T-helper 9 cell (primary cell): ENCODE results near the gene SFTPB.
A peak's percentile ranks its signal among the peaks of the same experiment; 100 is the strongest.
"Not testable (repeated sequence)": the region's sequence is repeated elsewhere in the genome, so short reads cannot be mapped to it uniquely, and the experiment has no call there.

Experiments
- DNase-seq: peaks from one replicate; pipeline ENCODE4 v3.0.0-alpha.2; 2020
- total RNA-seq, 2 donors: gene quantifications; one replicate each; lab custom pipeline; 2026; lab: John Stamatoyannopoulos, UW

Gene SFTPB
- 0 reads per million in 2 donors for total RNA-seq

- no peak for DNase-seq
Measured at GRCh38 chr2:85668009-85668856, at the start of gene SFTPB. SFTPB (minus strand) TSS chr2:85668199; CDS start chr2:85668183, 16 bp downstream.

GRCh38 chr2:85717308-85718008, 49.5 kb upstream of the SFTPB start:
- no peak for DNase-seq

- no peak for DNase-seq
Measured at GRCh38 chr2:85716346-85716914, 48.4 kb upstream of the SFTPB start.

GRCh38 chr2:85714841-85715240, 46.8 kb upstream of the SFTPB start:
- DNase-seq, result no peak

GRCh38 chr2:85714421-85714820, 46.4 kb upstream of the SFTPB start:
- DNase-seq, result not testable (repeated sequence)

- no peak for DNase-seq
Measured at GRCh38 chr2:85713836-85714235, 45.8 kb upstream of the SFTPB start.

GRCh38 chr2:85712849-85713612, 45.0 kb upstream of the SFTPB start:
- no peak for DNase-seq

GRCh38 chr2:85712336-85712735, 44.3 kb upstream of the SFTPB start:
- DNase-seq, result no peak

GRCh38 chr2:85711578-85712060, 43.6 kb upstream of the SFTPB start:
- no peak for DNase-seq

GRCh38 chr2:85710687-85711577, 42.9 kb upstream of the SFTPB start:
- DNase-seq, result no peak

- DNase-seq, result no peak
Measured at GRCh38 chr2:85709401-85709811, 41.4 kb upstream of the SFTPB start.

- DNase-seq, result no peak
Measured at GRCh38 chr2:85708641-85709040, 40.6 kb upstream of the SFTPB start.

- DNase-seq, result peak; percentile 25
Measured at GRCh38 chr2:85707304-85707703, 39.3 kb upstream of the SFTPB start.

- no peak for DNase-seq
Measured at GRCh38 chr2:85706599-85707296, 38.7 kb upstream of the SFTPB start.

GRCh38 chr2:85706063-85706462, 38.1 kb upstream of the SFTPB start:
- DNase-seq, result no peak

- no peak for DNase-seq
Measured at GRCh38 chr2:85705680-85706039, 37.7 kb upstream of the SFTPB start.

GRCh38 chr2:85704800-85705679, 37.0 kb upstream of the SFTPB start:
- DNase-seq, result no peak

GRCh38 chr2:85704038-85704437, 36.0 kb upstream of the SFTPB start:
- DNase-seq, result no peak

GRCh38 chr2:85703329-85703728, 35.3 kb upstream of the SFTPB start:
- DNase-seq, result no peak

- DNase-seq, result no peak
Measured at GRCh38 chr2:85702800-85703199, 34.8 kb upstream of the SFTPB start.
